Measurements from ENCODE around the gene SMIM11.

Gene SMIM11

DNA sequence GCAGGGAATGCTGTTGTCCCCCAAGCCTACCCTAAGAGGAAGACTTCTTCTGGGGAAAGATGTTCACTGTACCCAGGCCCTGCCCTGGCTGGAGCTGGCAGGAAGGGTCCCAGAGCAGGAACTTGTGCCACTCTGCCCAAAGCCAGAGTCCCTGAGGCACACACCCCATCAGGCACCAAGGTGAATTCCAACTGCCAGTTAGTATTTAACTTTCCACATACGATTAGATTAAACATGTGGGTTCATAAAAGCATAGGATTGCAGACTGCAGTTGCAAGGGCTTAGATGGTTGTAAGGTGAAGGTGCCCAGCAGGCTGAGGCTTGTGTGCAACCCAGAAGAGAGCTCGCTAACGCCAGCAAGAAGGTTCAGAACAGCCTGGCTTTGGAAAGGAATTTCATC lies 11.6 kb upstream of the SMIM11 start, which contains the start of gene KCNE2:
KCNE2 (plus strand) TSS at position 274 of the 400 bp plus-strand sequence. CDS start 6,473 bp downstream, outside the sequence.
- Histone ChIP-seq H3K27ac (replicated peaks) (no peak within 1 kb of the TSS), H3K27me3 (ENCODE audit: insufficient read depth, poor library complexity, severe bottlenecking) (no peaks in the 10 kb centered on the region), H3K4me3 (replicated peaks; ENCODE audit: insufficient read depth, low read length) (no peak within 1 kb of the TSS)
- DNase-seq (ENCODE audit: low read depth in 1 of 2, low spot score in 1 of 2), result no peak
- TF ChIP-seq SPI1 (IDR thresholded peaks at IDR 0.05; ENCODE audit: borderline replicate concordance, low read depth) (no peak), CTCF (IDR thresholded peaks at IDR 0.05; ENCODE audit: insufficient read depth, low read length) (no peak), GABPA (IDR thresholded peaks at IDR 0.05; ENCODE audit: low read depth) (no peak), REST (IDR thresholded peaks at IDR 0.05; ENCODE audit: insufficient replicate concordance, low read depth) (no peak), POLR2AphosphoS5 (IDR thresholded peaks at IDR 0.05; ENCODE audit: low read depth) (no peak)

GRCh38 chr21:34364921-34365320 lies 10.4 kb upstream of the SMIM11 start:
- no peaks in the 10 kb centered on the region for H3K27me3 ChIP-seq (ENCODE audit: insufficient read depth, poor library complexity, severe bottlenecking)
- TF ChIP-seq REST (IDR thresholded peaks at IDR 0.05; ENCODE audit: insufficient replicate concordance, low read depth) (no peak), CTCF (IDR thresholded peaks at IDR 0.05; ENCODE audit: insufficient read depth, low read length) (no peak), SPI1 (IDR thresholded peaks at IDR 0.05; ENCODE audit: borderline replicate concordance, low read depth) (no peak), GABPA (IDR thresholded peaks at IDR 0.05; ENCODE audit: low read depth) (no peak), POLR2AphosphoS5 (IDR thresholded peaks at IDR 0.05; ENCODE audit: low read depth) (no peak)
- H3K4me3 ChIP-seq (replicated peaks; ENCODE audit: insufficient read depth, low read length), result no peak overlapping the region
- H3K27ac ChIP-seq (replicated peaks), result no peak overlapping the region
- no peak for DNase-seq (ENCODE audit: low read depth in 1 of 2, low spot score in 1 of 2)

GRCh38 chr21:34365809-34366208 lies 9.5 kb upstream of the SMIM11 start:
- Histone ChIP-seq H3K27me3 (ENCODE audit: insufficient read depth, poor library complexity, severe bottlenecking) (no peaks in the 10 kb centered on the region), H3K4me3 (replicated peaks; ENCODE audit: insufficient read depth, low read length) (no peak overlapping the region), H3K27ac (replicated peaks) (no peak overlapping the region)
- no peak for DNase-seq (ENCODE audit: low read depth in 1 of 2, low spot score in 1 of 2)
- no peak for TF ChIP-seq GABPA (IDR thresholded peaks at IDR 0.05; ENCODE audit: low read depth)

GRCh38 chr21:34367320-34367935 lies 7.9 kb upstream of the SMIM11 start:
- peak in 1 of 2 experiments; percentile 57 for DNase-seq (ENCODE audit: low read depth in 1 of 2, low spot score in 1 of 2)
- H3K27ac ChIP-seq (replicated peaks), result no peak overlapping the region
- peak; percentile 71 for TF ChIP-seq CTCF (IDR thresholded peaks at IDR 0.05; ENCODE audit: insufficient read depth, low read length)
- TF ChIP-seq REST (IDR thresholded peaks at IDR 0.05; ENCODE audit: insufficient replicate concordance, low read depth), result no peak
- no peak for TF ChIP-seq POLR2AphosphoS5 (IDR thresholded peaks at IDR 0.05; ENCODE audit: low read depth)
- no peak overlapping the region for H3K4me3 ChIP-seq (replicated peaks; ENCODE audit: insufficient read depth, low read length)
- H3K27me3 ChIP-seq (ENCODE audit: insufficient read depth, poor library complexity, severe bottlenecking), result no peaks in the 10 kb centered on the region

Measured in HL-60 (cell line).